ENCODE results near the gene SH3TC2.
"Not testable (repeated sequence)": the region's sequence is repeated elsewhere in the genome, so short reads cannot be mapped to it uniquely, and the experiment has no call there.

The SH3TC2 gene

GRCh38 chr5:149063017-149063687, at the start of gene SH3TC2:
SH3TC2 (minus strand) TSS chr5:149063062; CDS start chr5:149063022, 40 bp downstream.
- peak; percentile 57 for DNase-seq

DNA sequence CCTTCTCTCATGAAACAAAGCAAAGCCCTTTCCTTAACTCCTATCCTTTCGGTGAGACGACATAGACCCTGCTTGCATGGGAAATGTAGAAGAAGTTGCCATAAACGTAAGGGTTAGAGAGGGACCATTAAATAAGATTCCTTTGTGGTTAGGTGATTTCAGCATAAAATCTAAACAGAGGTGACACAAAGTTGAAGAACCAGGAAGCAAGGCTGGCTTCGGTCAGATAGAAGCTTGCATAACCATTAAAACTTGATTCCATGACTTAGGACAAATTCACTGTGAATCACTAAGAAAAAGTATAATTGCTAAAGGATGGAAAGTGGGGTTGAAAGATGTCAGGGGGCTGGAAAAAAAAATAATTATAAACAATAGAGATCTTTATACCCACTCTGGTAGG, 47.5 kb upstream of the SH3TC2 start:
- DNase-seq: no peak

DNA sequence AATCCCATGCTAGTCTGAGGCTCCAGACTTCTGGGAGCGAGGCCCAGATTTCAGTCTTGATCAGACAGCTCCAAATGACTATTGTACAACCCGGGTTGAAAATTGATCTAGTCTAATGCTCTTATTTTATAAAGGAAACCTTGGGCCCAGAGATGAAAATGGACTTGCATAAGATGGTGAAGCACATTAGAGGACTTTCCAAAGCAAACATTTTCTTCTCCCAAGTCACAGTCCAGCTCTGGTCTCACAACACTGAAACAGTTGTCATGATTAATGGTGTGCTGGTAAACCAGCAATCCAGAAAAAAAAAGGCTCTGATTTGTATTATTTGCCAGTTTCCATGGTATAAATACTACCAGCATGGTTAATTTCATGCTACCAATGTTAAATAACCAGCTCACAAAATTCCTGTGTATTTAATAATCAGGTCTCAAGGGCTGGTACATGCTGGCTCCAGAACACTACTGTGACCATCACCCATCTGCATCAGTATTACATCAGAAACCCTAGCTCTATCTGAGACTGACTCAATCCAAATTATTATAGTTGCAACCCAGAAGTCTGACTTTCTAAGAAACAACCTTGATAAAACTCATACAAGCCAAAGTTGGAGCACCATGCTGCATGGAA, 45.9 kb upstream of the SH3TC2 start:
- no peak for DNase-seq

GRCh38 chr5:149100331-149100730, 37.5 kb upstream of the SH3TC2 start:
- no peak for DNase-seq

DNA sequence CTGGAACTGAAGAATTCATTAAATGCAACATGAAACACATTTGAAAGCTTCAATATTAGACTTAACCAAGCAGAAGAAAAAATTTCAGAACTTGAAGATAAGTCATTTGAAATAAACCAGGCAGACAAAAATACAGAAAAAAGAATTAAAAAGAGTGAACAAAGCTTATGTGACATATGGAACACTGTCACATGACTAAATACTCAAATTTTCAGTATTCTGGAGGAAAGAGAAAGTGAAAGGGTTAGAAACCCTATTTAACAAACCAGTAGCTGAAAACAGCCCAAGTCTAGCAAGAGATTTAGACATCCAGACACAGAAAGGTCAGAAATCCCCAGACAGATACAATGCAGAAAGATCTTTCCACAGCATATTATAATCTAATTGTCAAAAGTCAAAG, 37.1 kb upstream of the SH3TC2 start:
- DNase-seq: no peak

GRCh38 chr5:149094996-149095395, 32.1 kb upstream of the SH3TC2 start:
- DNase-seq: no peak

DNA sequence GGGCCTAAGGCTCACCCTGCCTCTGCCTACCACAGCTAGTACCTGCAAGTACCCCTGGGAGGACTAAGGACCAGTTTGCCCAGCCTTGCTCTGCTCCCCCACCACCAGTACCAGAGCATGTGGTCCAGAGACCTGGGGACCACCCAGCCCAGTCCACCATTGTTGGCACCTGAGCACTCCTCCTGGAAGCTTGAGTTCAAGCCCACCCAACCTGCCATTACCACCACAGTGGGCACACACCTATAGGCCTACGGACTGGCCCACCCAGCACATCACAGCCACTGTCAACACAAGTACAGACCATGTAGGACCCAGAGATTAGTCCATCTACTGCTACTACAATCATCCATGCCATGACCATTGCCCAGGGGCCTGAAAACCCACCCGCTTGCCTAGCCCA, 30.8 kb upstream of the SH3TC2 start:
- DNase-seq: no peak

DNA sequence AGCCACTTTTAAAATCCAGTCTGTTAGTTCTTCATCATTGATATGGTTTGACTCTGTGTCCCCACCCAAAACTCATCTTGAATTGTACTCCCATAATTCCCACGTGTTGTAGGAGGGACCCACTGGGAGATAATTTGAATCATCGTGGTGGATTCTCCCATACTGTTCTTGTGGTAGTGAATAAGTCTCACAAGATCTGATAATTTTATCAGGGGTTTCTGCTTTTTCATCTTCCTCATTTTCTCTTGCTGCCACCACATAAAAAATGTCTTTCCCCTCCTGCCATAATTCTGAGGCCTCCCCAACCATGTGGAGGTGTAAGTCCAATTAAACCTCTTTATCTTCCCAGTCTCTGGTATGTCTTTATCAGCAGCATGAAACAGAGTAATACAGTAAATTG, 26.9 kb upstream of the SH3TC2 start:
- DNase-seq: no peak

DNA sequence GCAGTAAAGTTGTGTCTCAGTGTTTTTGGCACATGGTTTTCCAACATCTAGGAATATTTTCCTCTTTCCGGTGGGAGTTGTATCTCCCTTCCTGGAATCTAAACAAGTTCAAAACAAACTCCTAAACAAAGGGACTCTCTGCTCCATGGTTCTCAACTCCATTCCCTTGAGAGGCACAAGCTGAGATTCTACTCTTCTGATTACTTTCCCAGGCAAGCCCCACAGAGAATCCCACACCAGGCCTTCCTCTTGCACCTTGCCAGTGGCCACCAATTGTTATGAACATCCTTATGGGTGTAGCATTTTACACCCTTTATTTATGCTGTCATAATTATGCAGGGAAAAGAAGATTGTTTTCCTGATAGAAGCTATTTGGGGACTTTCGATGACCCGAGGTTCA, 25.8 kb upstream of the SH3TC2 start:
- no peak for DNase-seq

DNA sequence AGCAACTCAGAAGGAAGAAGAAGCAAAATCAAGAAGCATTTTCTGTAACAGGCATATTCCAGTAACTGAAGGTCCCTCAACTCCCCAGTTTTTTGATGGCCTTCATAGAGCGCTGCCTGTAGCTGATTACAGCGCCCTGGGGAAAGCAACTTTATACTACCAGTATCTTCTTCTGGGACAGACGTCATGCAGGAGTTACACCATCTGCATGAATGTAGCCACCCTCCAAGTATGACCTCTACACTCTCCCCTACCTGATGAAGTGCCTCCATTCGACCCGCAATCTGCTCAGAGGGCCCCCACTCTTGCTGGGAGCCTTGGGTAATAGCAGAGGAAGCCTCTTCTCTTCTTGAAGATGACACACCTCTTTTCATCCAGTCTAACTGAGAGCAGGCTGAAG, 21.0 kb upstream of the SH3TC2 start:
- DNase-seq: no peak

- DNase-seq: no peak
Measured at GRCh38 chr5:149082271-149082670, 19.4 kb upstream of the SH3TC2 start.

DNA sequence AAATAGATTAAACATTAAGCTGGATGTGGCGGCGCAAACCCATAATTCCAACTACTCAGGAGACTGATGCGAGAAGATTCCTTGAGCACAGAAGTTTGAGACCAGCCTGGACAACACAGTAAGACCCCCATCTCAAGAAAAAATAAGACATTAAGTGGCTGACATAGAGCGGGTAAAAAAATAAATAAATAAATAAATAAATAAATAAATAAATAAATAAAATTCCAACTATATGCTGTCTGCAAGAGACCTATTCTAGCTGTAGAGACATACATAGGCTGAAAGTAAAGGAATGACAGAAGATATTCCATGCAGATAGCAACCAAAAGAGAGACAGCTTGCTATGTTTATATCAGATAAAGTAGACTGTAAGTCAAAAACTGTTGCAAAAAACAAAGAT, 17.4 kb upstream of the SH3TC2 start:
- DNase-seq: no peak

- DNase-seq: no peak
Measured at GRCh38 chr5:149079883-149080282, 17.0 kb upstream of the SH3TC2 start.

DNA sequence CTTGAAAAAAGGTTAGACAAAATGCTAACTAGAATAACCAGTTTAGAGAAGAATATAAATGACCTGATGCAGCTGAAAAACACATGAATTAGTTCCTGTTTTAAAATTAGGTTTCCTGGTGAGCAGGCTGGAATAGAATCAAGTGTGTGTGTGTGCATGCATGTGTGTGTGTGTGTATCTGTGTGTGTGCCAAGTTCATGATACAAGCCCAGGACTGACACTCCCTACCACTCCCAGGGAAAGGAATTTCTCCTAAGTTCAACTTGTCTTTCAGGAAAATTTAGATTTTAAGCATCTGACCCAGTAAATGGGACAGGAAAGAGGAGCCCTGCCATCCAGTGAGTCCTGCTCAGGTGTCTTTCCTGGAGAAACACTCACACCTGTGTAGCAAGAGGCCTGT, 11.2 kb upstream of the SH3TC2 start:
- DNase-seq: not testable (repeated sequence)

DNA sequence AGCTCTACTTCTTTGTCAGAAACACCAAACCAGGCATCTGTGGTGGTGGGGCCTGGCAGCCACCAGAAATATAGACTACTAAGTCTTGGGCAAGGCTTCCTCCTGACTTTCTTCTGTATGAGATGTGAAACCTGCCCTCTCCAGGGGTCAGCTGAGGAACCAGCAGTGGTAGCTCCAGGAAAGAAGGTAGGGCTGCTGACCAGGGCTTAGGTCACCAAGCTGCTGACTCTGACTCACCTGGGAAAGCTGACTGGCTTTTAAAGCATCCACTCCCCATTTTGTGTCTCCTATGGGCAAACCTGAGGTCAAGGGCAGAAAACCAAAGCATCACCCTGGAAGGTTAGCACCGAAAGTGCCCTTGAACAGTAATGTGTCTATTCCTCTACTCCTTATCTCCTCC, 10.4 kb upstream of the SH3TC2 start:
- no peak for DNase-seq

DNA sequence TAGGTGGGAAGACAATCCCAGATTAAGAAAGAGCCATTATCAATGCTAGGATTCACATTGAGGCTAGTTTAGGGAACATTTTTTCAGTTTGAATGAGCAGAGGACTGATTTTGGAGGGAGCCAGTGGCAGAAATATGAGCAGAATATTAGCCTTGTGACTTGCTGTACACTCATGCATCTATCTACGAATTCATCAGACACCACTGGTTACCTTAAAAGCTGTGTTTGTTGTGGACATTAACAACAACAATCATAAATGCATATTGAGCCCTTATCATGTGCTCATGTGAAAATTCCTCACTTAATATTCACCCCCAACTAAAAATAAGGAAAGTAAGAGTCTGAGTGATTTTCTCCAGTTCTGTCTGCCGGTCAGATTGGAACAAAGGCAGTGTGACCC, 9.9 kb upstream of the SH3TC2 start:
- DNase-seq: no peak

DNA sequence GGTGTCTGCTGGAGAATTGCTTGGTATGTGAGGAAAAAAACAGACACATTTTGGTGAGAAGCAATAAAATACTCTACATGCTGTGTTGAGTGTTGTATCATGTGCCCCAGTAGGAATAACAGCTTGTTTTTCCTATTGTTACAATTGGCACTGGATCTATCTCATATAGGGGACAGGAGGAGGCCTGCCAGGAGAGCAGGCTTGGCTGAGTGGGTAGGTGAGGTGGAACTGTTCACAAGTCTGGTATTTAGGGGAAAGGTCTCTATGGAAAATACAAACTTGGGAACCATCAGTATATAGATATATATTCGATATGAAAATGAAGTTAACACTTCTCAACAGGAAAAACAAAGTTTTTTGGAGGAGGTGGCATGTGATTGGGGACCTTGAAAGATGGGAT, 9.5 kb upstream of the SH3TC2 start:
- no peak for DNase-seq

GRCh38 chr5:149071756-149072155, 8.9 kb upstream of the SH3TC2 start:
- no peak for DNase-seq

- DNase-seq: no peak
Measured at GRCh38 chr5:149071216-149071615, 8.4 kb upstream of the SH3TC2 start.

DNA sequence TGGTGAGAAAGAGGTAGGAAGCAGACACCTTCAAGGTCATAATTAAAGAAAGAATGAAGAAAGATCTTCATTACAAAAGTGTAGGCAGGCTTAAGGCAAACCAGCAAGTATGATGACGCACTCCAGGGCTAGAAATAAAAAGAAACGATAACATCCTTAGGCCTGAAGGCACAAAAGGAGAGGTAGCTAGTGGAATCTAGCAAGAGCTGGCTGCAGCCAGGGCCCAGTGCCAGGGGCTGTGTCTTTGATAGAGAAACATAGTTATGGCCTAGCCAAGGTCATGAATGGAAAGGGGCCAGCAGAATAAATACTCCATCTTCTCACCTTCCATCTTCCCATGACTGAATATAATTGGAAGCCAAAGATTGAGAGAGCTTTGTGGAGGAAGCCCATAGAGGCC, 6.8 kb upstream of the SH3TC2 start:
- no peak for DNase-seq

GRCh38 chr5:149063896-149064478, 1.1 kb upstream of the SH3TC2 start:
- DNase-seq: no peak

- DNase-seq: no peak
Measured at GRCh38 chr5:149062371-149063016, 368 bp downstream of the SH3TC2 start.

GRCh38 chr5:149061341-149061740, 1.5 kb downstream of the SH3TC2 start:
- no peak for DNase-seq

- no peak for DNase-seq
Measured at GRCh38 chr5:149060325-149060724, 2.5 kb downstream of the SH3TC2 start.

Measured in NCI-H526 treated with DMSO at 0.1 percent for 48 hours (cell line).